ENCODE measurements around the gene SERPINA6.
"Not testable (repeated sequence)": the region's sequence is repeated elsewhere in the genome, so short reads cannot be mapped to it uniquely, and the experiment has no call there.

The SERPINA6 gene

GRCh38 chr14:94284221-94284620 is 38.9 kb downstream of the SERPINA6 start:
- TF ChIP-seq CTCF (IDR thresholded peaks at IDR 0.05; ENCODE audit: borderline replicate concordance, insufficient read depth, low read depth, low read length), result no peak
- H3K4me3 ChIP-seq (ENCODE audit: low read depth, low read length), result no peak overlapping the region

- no peak for TF ChIP-seq CTCF (IDR thresholded peaks at IDR 0.05; ENCODE audit: borderline replicate concordance, insufficient read depth, low read depth, low read length)
- no peak overlapping the region for H3K4me3 ChIP-seq (ENCODE audit: low read depth, low read length)
Measured at GRCh38 chr14:94282991-94283723, 40.0 kb downstream of the SERPINA6 start.

- TF ChIP-seq CTCF (IDR thresholded peaks at IDR 0.05; ENCODE audit: borderline replicate concordance, insufficient read depth, low read depth, low read length), result no peak
- no peak overlapping the region for H3K4me3 ChIP-seq (ENCODE audit: low read depth, low read length)
Measured at GRCh38 chr14:94278731-94279130, 44.4 kb downstream of the SERPINA6 start.

GRCh38 chr14:94276898-94277561 is 46.1 kb downstream of the SERPINA6 start:
- not testable (repeated sequence) for H3K4me3 ChIP-seq (ENCODE audit: low read depth, low read length)

- no peak overlapping the region for H3K4me3 ChIP-seq (ENCODE audit: low read depth, low read length)
- TF ChIP-seq CTCF (IDR thresholded peaks at IDR 0.05; ENCODE audit: borderline replicate concordance, insufficient read depth, low read depth, low read length), result no peak
Measured at GRCh38 chr14:94269156-94269555, 54.0 kb downstream of the SERPINA6 start.

- H3K4me3 ChIP-seq (ENCODE audit: low read depth, low read length), result not testable (repeated sequence)
Measured at GRCh38 chr14:94268582-94268981, 54.6 kb downstream of the SERPINA6 start.

- H3K4me3 ChIP-seq (ENCODE audit: low read depth, low read length), result no peak overlapping the region
- TF ChIP-seq CTCF (IDR thresholded peaks at IDR 0.05; ENCODE audit: borderline replicate concordance, insufficient read depth, low read depth, low read length), result no peak
Measured at GRCh38 chr14:94267352-94267751, 55.8 kb downstream of the SERPINA6 start.

GRCh38 chr14:94264195-94264594 is 58.9 kb downstream of the SERPINA6 start:
- H3K4me3 ChIP-seq (ENCODE audit: low read depth, low read length), result not testable (repeated sequence)
